HEK293 (cell line): ENCODE data around the gene MAGEA8.
A peak's percentile ranks its signal among the peaks of the same experiment; 100 is the strongest.

Experiments
- CTCF ChIP-seq: fragments of 450-650 bp; formaldehyde crosslinking; IDR thresholded peaks from 2 replicates; pipeline ENCODE4 v1.5.1; 2016; ENCODE audit warnings: missing biosample characterization, missing genetic modification characterization
- GLIS2 ChIP-seq: fragments of 450-650 bp; formaldehyde crosslinking; IDR thresholded peaks from 2 replicates; pipeline ENCODE4 v1.5.1; 2016; ENCODE audit warnings: missing biosample characterization, missing genetic modification characterization
- HOXD13 ChIP-seq: sonication (generic); formaldehyde crosslinking; IDR thresholded peaks from 2 replicates; pipeline ENCODE4 v1.8.0; 2022; ENCODE audit warnings: missing genetic modification reagents, borderline replicate concordance
- KLF9 ChIP-seq: fragments of 450-650 bp; formaldehyde crosslinking; IDR thresholded peaks from 2 replicates; pipeline ENCODE4 v1.5.1; 2016; ENCODE audit warnings: missing biosample characterization, missing genetic modification characterization, low read depth
- PATZ1 ChIP-seq: fragments of 450-650 bp; formaldehyde crosslinking; IDR thresholded peaks from 2 replicates; pipeline ENCODE4 v1.5.1; 2016; ENCODE audit warnings: missing biosample characterization, missing genetic modification characterization
- PRDM10 ChIP-seq: fragments of 450-650 bp; formaldehyde crosslinking; IDR thresholded peaks from 2 replicates; pipeline ENCODE4 v1.5.1; 2016; ENCODE audit warnings: missing biosample characterization, missing genetic modification characterization
- PRDM4 ChIP-seq: fragments of 450-650 bp; formaldehyde crosslinking; IDR thresholded peaks from 2 replicates; pipeline ENCODE4 v1.5.1; 2017; ENCODE audit warnings: missing biosample characterization, missing genetic modification characterization
- REST ChIP-seq: fragments of 450-650 bp; formaldehyde crosslinking; IDR thresholded peaks from 2 replicates; pipeline ENCODE4 v1.5.1; 2016; ENCODE audit warnings: missing biosample characterization, missing genetic modification characterization
- ZBTB10 ChIP-seq: fragments of 450-650 bp; formaldehyde crosslinking; IDR thresholded peaks from 2 replicates; pipeline ENCODE4 v1.5.1; 2016; ENCODE audit warnings: missing biosample characterization, missing genetic modification characterization
- ZFP37 ChIP-seq: fragments of 450-650 bp; formaldehyde crosslinking; IDR thresholded peaks from 2 replicates; pipeline ENCODE4 v1.5.1; 2016; ENCODE audit warnings: missing biosample characterization, missing genetic modification characterization
- ZNF148 ChIP-seq: fragments of 450-650 bp; formaldehyde crosslinking; IDR thresholded peaks from 2 replicates; pipeline ENCODE4 v1.5.0; 2017; ENCODE audit warnings: missing biosample characterization, missing genetic modification characterization, borderline replicate concordance
- ZNF16 ChIP-seq: fragments of 450-650 bp; formaldehyde crosslinking; IDR thresholded peaks from 2 replicates; pipeline ENCODE4 v1.5.1; 2016; ENCODE audit warnings: low read depth, missing biosample characterization, missing genetic modification characterization
- ZNF169 ChIP-seq: fragments of 450-650 bp; formaldehyde crosslinking; IDR thresholded peaks from 2 replicates; pipeline ENCODE4 v1.5.1; 2016; ENCODE audit warnings: missing biosample characterization, missing genetic modification characterization
- ZNF184 ChIP-seq: fragments of 450-650 bp; IDR thresholded peaks from 2 replicates; pipeline ENCODE4 v1.5.1; 2018; ENCODE audit warnings: missing biosample characterization, mild to moderate bottlenecking, missing genetic modification characterization
- ZNF221 ChIP-seq: fragments of 450-650 bp; formaldehyde crosslinking; IDR thresholded peaks from 2 replicates; pipeline ENCODE4 v1.5.1; 2017; ENCODE audit warnings: missing biosample characterization, missing genetic modification characterization, borderline replicate concordance
- ZNF473 ChIP-seq: fragments of 450-650 bp; formaldehyde crosslinking; IDR thresholded peaks from 2 replicates; pipeline ENCODE4 v1.5.1; 2017; ENCODE audit warnings: missing biosample characterization, missing genetic modification characterization
- ZNF521 ChIP-seq: fragments of 450-650 bp; formaldehyde crosslinking; IDR thresholded peaks from 2 replicates; pipeline ENCODE4 v1.5.1; 2017; ENCODE audit warnings: missing biosample characterization, mild to moderate bottlenecking, missing genetic modification characterization
- ZNF530 ChIP-seq: fragments of 450-650 bp; formaldehyde crosslinking; IDR thresholded peaks from 2 replicates; pipeline ENCODE4 v1.5.1; 2016; ENCODE audit warnings: low read depth, missing biosample characterization, missing genetic modification characterization
- ZSCAN16 ChIP-seq: fragments of 450-650 bp; formaldehyde crosslinking; IDR thresholded peaks from 2 replicates; pipeline ENCODE4 v1.5.1; 2016; ENCODE audit warnings: missing biosample characterization, missing genetic modification characterization
- ZSCAN23 ChIP-seq: fragments of 450-650 bp; formaldehyde crosslinking; IDR thresholded peaks from 2 replicates; pipeline ENCODE4 v1.5.1; 2016; ENCODE audit warnings: missing biosample characterization, missing genetic modification characterization

MAGEA8 gene

GRCh38 chrX:149877636-149878035 is 3.3 kb upstream of the MAGEA8 start (continued):
- TF ChIP-seq ZBTB10 (tag by site-specific recombination) (no peak), ZNF184 (tag by site-specific recombination) (0 out of 2 replicates have a peak, but pooled peaks have one; percentile 29), HOXD13 (CRISPR knock-in tag) (no peak), ZSCAN23 (tag by site-specific recombination) (no peak), ZNF530 (tag by site-specific recombination) (no peak), PRDM10 (tag by site-specific recombination) (peak; percentile 62; the same call in 1 of the 2 replicates), CTCF (tag by site-specific recombination) (no peak), ZNF16 (tag by site-specific recombination) (no peak), ZNF221 (no peak), ZNF473 (tag by site-specific recombination) (no peak), ZSCAN16 (no peak), ZNF521 (no peak), ZNF169 (tag by site-specific recombination) (no peak), ZNF148 (tag by site-specific recombination) (no peak), REST (tag by site-specific recombination) (no peak), GLIS2 (no peak), PATZ1 (no peak), PRDM4 (no peak), ZFP37 (no peak), KLF9 (tag by site-specific recombination) (no peak)
